Endothelial cell of umbilical vein (primary cell): Measurements from ENCODE around the gene KCNA3.

Source experiments
- EZH2 ChIP-seq: IDR thresholded peaks from 2 replicates; pipeline ENCODE4 v1.6.1; 2012; ENCODE audit warnings: borderline replicate concordance, low read depth, mild to moderate bottlenecking, moderate library complexity, low read length, inconsistent platforms; ENCODE audit not compliant: severe bottlenecking
- TF ChIP-seq, protein P1 (sequence below), 2 donors: IDR thresholded peaks; 1 replicate in 1 of 2; 2 replicates in 1 of 2; pipeline ENCODE4 v1.5.1; 2011; ENCODE audit warnings: low read length in 2 of 2, mild to moderate bottlenecking in 2 of 2, moderate library complexity in 2 of 2, control low read depth in 1 of 2, inconsistent platforms in 1 of 2, low read depth in 1 of 2; ENCODE audit not compliant: insufficient read depth in 1 of 2; ENCODE audit errors: extremely low read depth in 1 of 2

DNA sequence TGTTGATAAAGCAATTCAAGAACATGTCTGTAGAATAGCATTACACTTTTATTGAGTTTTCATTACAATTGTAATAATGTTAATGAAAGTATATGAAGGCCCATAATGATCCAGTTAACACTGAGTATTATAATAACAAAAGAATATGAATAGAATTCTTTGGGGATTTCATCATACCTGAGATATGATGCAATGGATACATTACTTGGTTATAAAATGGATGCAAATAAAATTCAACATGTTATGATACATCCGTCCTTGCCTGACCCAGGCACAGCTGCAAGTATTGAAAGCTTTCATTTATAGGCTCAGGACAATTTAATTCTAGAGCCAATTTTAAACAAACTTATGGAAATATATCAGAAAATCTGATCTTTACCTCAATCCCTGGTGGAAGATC, 8.2 kb upstream of the KCNA3 start:
- TF ChIP-seq, protein P1, sequence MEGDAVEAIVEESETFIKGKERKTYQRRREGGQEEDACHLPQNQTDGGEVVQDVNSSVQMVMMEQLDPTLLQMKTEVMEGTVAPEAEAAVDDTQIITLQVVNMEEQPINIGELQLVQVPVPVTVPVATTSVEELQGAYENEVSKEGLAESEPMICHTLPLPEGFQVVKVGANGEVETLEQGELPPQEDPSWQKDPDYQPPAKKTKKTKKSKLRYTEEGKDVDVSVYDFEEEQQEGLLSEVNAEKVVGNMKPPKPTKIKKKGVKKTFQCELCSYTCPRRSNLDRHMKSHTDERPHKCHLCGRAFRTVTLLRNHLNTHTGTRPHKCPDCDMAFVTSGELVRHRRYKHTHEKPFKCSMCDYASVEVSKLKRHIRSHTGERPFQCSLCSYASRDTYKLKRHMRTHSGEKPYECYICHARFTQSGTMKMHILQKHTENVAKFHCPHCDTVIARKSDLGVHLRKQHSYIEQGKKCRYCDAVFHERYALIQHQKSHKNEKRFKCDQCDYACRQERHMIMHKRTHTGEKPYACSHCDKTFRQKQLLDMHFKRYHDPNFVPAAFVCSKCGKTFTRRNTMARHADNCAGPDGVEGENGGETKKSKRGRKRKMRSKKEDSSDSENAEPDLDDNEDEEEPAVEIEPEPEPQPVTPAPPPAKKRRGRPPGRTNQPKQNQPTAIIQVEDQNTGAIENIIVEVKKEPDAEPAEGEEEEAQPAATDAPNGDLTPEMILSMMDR (IDR thresholded peaks at IDR 0.05; ENCODE audit: extremely low read depth in 1 of 2, insufficient read depth in 1 of 2, low read depth in 1 of 2, low read length in 2 of 2), result no peak
- no peak for TF ChIP-seq EZH2
